Suppressor macrophage treated with lipopolysaccharide for 4 hours (primary cell): Measurements from ENCODE around the gene F10.

Experiments
- DNase-seq: peaks from one replicate; pipeline ENCODE4 v3.0.0-alpha.2; 2020

The F10 gene

DNA sequence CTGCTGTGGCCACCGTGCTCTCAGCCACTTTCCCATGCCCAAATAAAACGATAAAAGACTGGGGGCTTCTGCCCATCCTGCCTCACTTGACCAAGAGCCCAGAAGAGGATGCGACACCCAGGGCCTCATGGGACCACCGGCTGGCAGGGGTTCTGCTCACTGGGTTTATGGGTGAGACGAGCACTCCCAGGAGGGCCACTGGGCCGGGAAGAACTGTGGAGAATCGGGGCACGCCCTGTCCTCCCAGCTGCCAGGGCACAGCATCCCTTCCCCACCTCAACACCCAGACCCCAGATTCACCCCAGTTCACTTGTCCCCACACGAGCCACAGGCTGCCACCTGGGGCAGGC, 4.7 kb upstream of the F10 start:
- no peak for DNase-seq

- no peak for DNase-seq
These were observed 4.2 kb upstream of the F10 start for GRCh38 chr13:113118261-113119021.

DNA sequence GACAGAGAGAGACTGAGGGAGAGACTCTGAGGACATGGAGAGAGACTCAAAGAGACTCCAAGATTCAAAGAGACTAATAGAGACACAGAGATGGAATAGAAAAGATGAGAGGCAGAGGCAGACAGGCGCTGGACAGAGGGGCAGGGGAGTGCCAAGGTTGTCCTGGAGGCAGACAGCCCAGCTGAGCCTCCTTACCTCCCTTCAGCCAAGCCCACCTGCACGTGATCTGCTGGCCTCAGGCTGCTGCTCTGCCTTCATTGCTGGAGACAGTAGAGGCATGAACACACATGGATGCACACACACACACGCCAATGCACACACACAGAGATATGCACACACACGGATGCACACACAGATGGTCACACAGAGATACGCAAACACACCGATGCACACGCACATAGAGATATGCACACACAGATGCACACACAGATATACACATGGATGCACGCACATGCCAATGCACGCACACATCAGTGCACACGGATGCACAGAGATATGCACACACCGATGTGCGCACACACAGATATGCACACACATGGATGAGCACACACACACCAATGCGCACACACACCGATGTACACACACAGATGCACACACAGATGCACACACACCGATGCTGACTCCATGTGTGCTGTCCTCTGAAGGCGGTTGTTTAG, 3.3 kb upstream of the F10 start:
- no peak for DNase-seq

DNA sequence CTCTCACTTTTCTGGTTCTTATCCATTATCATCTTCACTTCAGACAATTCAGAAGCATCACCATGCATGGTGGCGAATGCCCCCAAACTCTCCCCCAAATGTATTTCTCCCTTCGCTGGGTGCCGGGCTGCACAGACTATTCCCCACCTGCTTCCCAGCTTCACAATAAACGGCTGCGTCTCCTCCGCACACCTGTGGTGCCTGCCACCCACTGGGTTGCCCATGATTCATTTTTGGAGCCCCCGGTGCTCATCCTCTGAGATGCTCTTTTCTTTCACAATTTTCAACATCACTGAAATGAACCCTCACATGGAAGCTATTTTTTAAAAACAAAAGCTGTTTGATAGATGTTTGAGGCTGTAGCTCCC, 2.8 kb upstream of the F10 start:
- no peak for DNase-seq

DNA sequence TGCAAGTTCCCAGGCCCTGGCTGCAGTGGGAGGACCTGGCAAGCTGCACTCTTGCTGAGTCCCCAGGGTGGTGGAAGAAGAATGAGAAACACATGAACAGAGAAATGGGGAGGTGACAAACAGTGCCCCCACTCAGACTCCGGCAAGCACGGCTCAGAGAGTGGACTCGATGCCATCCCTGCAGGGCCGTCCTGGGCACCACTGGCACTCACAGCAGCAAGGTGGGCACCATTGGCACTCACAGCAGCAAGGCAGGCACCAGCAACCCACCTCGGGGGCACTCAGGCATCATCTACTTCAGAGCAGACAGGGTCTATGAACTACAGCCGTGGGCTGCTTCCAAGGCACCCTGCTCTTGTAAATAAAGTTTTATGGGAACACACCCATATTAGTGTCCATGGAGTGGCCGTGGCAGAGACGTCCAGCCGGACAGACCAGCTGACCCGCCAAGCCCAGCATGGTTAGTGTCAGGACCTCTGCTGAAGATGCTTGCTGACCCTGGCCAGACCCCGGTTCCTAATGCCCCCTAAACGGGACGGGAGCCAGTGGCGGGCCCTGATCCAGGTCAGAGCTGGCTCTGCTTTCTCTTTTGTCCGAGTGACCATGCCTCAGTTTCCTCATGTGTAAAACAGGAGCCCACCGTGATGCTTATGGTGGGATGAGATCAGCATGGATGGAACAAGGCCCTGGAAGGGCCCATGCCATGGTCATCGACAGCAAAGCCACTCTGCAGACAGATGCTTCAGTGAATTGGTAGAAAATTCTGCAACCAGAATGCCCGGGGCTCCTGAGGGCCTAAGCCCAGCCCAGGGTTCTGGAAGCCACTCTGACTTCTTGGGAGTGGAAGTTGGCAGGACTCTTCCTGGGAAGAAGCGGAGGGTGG, 2.1 kb upstream of the F10 start:
- no peak for DNase-seq

GRCh38 chr13:113121183-113121927, 1.2 kb upstream of the F10 start:
- no peak for DNase-seq

DNA sequence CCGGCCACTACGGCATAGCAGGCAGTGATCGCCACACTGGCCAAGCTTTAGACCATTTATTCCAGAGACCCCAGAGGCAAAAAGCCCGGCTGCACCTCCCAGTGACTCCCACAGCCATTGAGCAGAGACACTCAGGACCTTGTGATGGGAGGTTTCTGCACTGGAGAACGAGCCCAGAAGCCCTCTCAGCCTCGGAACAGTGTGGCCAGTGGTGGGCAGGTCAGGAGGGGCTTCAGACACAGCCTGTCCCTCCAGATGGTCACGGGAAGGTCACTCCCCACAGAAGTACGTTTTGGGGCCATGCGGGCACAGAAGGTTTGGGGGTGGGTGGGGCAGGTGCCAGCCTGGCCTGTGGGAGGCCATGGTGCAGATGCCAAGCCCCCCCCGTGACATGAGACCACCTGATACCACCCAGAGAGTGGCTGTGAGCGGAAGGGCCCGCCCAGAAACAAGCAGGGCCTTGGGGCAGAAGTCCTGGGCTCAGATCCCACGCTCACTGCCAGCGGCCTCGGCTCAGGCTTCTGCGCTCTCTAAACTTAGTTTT, 599 bp upstream of the F10 start:
- DNase-seq, result no peak

- no peak for DNase-seq
These were observed 915 bp downstream of the F10 start for GRCh38 chr13:113123226-113124201.

DNA sequence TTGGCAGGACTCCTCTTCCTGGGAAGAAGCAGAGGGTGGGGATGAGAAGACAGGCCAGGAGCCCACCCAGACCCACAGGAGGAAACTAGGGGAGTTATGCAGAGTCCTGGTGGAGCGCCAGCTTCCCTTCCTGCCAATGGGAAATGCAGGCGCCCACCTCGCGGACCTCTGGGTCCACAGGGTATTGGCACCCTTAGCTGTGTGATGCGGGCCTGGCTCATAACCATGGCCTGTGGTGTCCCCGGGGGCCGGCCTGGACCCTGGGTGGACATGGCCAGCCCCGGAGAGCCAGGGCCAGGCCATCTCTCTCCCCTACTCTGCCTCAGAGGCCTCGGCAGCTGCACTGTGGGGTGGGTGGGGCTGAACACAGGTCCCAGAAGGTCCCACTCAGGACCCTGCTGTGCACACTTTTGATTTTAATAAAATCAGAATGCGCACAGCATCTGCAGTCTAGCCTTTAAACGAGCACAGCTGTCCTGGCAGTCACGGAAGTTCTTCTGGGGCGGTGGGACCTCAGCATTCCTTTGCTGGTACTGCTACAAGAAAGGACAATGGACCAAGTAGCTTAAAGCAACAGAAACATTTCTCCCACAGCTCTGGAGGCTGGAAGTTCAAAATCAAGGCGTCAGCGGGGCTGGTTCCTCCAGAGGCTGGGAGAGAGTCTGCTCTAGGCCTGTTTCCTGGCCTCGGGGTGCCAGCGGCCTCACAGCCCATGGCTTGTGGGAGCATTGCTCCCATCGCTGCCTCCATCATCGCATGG, 1.8 kb downstream of the F10 start:
- DNase-seq, result no peak

DNA sequence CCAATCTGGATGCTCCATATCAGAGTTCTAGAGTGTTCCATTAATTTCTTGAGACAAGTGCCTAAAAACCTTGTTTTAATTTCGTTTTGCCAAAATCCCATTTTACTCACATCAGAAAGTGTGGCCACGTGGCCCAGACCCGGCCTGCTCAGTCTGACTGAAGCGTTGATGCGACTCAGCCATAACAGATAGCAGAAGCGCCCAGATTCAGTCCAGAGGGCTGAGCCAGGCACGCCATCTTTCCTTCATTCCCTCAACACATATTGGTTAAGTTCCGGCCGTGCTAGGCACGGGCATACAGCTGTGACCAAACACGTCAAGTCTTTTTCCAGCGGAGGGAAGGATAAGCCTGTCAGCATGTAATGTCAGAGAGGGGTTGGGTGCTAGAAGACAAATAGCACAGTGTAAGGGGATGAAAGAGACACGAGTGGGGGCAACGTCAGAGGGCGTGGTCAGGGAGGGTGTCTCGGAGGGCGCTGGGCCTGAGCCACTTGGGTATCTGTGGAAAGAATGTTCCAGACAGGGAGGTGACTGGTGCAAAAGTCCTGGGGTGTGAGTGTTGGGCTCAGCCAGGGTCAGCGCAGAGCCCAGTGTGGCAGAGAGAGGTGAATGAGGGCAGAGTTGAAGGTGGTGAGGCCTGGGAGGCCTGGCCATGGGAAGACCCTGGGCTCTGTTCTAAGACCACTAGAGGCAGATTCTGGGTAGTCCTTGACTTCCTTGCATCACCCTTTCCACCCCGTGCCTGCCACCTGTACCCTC, 3.1 kb downstream of the F10 start:
- DNase-seq, result no peak

GRCh38 chr13:113126265-113127150, 3.9 kb downstream of the F10 start:
- DNase-seq, result no peak

- no peak for DNase-seq
These were observed 6.9 kb downstream of the F10 start for GRCh38 chr13:113129480-113129879.

DNA sequence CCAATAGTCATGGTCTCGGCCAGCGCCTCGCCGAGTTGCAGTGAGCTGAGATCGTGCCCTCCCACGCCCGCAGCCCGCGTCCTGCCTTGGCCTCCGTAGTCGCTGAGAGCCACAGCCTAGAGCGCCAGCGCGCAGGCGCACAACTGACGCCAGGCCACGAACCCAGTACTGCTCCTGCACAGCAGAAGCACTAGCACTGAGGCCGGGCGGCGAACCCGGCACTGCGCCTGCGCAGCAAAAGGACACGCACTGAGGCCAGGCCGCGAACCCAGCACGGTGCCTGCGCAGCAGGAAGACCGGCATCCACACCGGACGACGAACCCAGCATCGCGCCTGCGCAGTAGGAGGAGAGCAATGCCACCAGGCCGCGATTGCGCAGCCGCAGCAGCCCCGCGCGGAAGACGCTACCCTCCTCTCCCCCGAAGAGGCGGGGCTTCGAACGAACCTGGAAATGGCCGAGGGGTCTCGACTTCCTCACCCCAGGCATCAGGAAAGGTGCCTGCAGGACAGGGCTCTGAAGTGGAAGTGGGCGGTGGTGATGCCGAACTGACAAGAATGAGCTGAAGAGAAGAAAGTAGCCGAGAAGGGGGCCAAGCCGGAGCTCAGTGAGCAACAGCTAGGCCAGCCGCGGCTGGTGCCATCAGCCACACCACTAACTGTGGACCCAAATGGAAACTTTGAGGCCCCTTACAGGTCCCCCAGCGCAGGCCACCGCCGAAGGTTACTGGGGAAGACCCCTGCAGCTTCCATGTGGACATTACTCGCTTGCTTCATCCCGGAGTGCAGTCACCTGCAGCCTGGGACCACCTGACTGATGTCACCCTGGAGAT, 7.5 kb downstream of the F10 start:
- DNase-seq, result no peak

GRCh38 chr13:113135281-113135760, 12.7 kb downstream of the F10 start:
- no peak for DNase-seq

DNA sequence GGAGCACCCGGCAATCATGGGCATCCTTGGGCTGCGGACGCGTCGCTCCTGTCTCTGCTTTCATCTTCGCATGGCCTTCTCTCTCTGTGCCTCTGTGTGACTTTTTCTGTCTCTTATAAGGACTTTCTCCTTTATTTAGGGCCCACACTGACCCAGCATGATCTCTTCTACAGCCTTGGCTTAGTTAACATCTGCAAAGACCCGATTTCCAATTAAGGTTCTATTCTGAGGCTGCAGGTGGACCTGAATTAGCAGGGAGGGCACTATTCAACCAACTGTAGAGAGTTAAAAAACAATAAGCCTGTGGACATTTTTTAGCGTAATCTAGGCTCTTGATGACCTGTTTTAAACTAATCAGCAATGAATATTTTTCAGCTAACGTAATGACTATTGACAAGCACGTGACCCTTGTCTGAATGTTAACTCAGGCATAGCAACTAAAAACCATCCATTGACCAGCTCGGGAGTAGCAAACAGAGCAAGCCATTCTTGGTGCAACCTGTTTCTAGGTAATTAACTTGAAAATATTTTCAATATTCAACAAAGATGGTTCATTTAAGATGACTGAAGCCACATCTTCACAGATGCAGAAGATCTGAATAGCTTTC, 15.2 kb downstream of the F10 start:
- no peak for DNase-seq

DNA sequence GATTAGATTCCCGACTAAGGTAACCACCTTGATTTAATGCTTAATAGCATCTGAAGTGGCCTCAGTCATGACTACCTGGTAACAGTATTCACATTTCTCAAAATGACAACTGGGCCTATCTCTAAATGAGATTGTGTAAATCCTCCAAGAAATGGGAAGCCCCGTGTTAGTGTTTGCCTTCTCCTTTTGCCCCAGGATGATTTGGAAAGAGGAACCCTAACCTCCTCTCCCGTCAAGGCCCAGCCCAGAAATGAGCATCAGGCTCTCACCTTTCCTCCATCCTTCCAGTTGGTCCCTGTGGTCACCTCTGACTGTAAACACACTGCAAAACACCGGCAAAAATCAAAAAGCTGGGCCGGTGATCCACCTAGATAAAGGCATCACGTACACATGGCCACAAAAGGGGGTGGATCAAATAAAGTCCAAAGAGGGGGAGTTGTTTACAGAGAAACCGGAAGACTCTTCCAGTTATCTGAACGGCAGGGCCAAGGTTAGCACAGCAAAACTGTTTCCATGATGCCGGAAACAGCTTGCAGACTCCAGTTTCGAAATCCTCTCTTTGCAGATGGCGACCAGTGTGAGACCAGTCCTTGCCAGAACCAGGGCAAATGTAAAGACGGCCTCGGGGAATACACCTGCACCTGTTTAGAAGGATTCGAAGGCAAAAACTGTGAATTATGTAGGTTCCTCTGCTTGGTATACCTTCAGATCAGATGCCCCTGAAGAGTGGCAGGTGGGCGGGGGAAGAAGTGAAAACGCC, 16.4 kb downstream of the F10 start:
- no peak for DNase-seq

GRCh38 chr13:113139577-113139976, 17.0 kb downstream of the F10 start:
- no peak for DNase-seq
